ENCODE results near the gene IGSF6.
"Not testable (repeated sequence)": the region's sequence is repeated elsewhere in the genome, so short reads cannot be mapped to it uniquely, and the experiment has no call there.

Gene IGSF6

GRCh38 chr16:21652453-21652852 is at the start of gene IGSF6:
Gene IGSF6 (minus strand): TSS chr16:21652608. CDS start chr16:21652598, 10 bp downstream.
- DNase-seq = no peak

DNA sequence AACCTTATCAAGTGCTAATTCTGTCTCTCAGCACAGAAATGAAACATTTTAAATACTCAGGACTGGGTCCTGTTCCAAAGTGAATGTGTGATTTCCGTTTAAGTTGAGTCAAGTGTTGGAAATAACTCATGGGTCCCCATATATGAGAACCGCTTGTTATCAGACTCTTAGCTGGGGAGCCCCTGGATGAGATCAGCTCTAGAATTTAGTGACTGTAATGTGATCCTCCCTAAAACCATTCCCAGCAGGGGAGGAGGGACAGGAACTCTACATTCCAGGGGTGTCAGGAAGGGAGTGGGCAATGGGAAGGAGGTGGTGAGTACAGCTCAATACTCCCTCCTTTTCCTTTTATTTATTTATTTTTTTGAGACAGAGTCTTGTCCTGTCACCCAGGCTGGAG is 48.9 kb upstream of the IGSF6 start:
- no peak for DNase-seq

DNA sequence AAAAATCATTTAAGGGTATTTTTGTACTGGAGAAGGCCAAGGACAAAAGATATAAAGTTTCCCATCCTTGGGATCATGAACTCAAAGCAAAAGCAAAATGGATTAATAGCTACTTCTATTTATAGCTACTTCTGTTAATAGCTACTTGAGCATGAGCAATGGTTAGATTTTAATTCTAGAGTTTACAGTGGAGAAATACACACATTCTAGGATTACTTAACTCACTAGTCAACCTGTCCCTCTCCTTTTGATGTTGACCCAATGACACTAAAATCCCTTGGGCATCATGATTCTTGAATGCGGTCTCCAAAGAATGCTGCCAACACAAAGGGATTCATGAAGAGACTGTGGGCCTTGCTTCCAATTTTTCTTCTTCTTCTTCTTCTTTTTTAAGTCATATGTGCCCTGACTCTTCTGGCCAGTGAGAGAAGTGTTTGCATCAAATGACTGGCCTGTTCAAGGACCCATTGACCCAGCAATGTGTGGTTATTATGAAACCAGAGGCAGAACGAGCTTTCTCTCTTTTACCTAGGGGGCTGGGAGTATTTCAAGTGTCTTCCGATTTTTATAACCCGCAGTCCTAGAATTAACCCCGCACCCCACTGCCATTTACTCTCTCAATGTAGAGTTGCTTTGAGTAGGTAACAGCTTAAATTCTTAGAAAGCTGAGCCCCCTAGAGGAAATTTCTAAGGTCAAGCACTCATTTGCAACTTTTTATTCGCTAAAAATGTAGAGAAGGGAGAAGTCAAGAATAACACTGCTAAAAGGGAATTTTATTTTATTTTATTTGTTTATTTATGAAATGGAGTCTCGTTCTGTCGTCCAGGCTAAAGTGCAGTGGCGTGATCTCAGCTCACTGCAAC is 46.0 kb upstream of the IGSF6 start:
- DNase-seq = no peak

DNA sequence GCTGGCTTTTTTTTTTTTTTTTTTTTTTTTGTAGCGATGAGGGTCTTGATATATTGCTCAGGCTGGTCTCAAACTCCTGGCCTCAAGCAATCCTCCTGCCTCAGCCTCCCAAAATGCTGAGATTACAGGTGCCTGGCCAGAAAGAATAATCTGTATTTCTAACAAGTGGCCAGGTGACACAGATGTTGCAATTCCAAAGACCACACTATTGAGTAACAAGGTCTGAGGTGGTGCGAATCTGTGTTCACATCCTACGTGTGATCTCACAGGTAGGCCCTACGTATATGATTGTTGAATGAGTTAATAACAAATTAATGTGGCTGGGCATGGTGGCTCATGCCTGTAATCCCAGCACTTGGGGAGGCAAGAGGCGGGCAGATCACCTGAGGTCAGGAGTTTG is 44.6 kb upstream of the IGSF6 start:
- DNase-seq = no peak

GRCh38 chr16:21694609-21695008 is 42.2 kb upstream of the IGSF6 start:
- no peak for DNase-seq

DNA sequence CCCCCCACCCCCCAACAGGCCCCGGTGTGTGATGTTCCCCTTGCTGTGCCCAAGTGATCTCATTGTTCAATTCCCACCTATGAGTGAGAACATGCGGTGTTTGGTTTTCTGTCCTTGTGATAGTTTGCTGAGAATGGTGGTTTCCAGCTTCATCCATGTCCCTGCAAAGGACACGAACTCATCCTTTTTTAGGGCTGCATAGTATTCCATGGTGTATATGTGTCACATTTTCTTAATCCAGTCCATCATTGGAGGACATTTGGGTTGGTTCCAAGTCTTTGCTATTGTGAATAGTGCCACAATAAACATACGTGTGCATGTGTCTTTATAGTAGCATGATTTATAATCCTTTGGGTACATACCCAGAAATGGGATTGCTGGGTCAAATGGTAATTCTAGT is 38.6 kb upstream of the IGSF6 start:
- DNase-seq = not testable (repeated sequence)

GRCh38 chr16:21689107-21689506 is 36.7 kb upstream of the IGSF6 start:
- no peak for DNase-seq

- no peak for DNase-seq
Observed at GRCh38 chr16:21685034-21685455, 32.6 kb upstream of the IGSF6 start.

DNA sequence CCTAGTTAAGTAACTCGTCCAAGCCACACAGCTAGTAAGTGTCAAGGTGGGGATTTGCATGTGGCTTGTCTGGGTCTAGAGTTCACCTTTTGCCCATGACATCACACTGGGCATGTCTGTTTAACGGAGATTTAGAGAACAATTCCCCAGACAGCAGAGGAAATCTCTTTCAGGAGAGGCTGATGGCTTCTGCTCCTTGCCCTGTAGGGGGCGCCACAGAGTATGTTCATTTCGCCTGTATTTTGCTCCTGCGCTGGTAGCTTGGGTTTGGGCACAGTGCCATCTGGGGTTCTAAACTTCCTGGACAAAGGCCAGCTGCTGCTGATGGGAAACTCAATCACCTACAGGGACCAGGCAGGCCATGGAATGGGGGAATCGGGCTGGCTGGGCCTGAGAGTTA is 31.8 kb upstream of the IGSF6 start:
- DNase-seq = no peak

- DNase-seq = no peak
Observed at GRCh38 chr16:21683184-21683583, 30.8 kb upstream of the IGSF6 start.

GRCh38 chr16:21680714-21681113 is 28.3 kb upstream of the IGSF6 start:
- DNase-seq = not testable (repeated sequence)

GRCh38 chr16:21674456-21674855 is 22.0 kb upstream of the IGSF6 start:
- not testable (repeated sequence) for DNase-seq

DNA sequence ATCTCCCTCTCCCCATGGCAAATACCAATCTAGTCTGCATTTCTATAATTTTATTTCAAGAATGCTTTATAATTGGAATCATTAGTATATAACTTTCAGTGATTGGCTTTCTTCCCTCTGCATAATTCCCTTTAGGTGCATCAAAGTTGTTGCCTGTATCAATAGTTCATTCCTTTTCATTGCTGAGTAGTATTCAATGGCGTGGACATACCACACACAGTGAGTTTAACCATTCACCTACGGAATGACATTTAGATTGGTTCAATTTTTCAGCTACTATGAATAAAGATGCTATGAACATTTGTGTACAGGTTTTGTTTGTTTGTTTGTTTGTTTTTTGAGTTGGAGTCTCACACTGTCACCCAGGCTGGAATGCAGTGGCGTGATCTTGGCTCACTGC is 21.1 kb upstream of the IGSF6 start:
- DNase-seq = no peak

DNA sequence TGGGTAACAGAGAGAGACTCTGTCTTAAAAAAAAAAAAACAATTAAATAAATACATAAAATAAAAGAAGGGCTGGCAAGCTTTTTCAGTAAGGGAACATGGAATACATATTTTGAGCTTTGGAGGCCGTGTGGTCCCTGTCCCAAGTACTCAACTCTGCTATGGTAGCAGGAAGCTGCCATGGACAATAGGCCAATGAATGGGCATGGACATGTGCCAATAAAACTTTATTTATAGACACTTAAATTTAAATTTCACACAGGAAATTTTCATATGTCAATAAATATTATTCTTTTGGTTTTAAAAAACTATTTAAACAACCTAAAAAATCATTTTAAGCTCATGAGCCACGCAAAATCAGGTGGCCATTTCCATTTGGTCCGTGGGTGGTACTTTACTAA is 15.2 kb upstream of the IGSF6 start:
- DNase-seq = no peak

DNA sequence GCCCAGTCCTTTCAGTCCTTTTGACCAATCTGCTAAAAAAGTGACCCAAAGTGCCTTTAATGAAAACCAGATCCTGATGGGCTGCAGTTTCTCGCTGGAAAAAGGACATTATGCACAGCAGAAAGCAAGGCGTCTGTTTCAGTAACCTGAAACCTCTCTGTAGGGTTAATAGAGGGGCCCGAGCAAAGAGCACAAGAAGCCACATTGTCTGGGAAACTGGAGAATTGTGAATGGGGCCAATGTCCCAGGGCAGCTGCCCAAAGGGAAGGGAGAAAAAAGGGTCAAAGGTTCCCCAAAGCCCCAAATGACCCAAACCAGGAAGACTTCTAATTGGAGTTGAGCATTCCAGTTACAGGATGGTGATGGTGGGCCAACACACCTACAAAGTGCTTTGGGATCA is 14.4 kb upstream of the IGSF6 start:
- peak; percentile 6 for DNase-seq

DNA sequence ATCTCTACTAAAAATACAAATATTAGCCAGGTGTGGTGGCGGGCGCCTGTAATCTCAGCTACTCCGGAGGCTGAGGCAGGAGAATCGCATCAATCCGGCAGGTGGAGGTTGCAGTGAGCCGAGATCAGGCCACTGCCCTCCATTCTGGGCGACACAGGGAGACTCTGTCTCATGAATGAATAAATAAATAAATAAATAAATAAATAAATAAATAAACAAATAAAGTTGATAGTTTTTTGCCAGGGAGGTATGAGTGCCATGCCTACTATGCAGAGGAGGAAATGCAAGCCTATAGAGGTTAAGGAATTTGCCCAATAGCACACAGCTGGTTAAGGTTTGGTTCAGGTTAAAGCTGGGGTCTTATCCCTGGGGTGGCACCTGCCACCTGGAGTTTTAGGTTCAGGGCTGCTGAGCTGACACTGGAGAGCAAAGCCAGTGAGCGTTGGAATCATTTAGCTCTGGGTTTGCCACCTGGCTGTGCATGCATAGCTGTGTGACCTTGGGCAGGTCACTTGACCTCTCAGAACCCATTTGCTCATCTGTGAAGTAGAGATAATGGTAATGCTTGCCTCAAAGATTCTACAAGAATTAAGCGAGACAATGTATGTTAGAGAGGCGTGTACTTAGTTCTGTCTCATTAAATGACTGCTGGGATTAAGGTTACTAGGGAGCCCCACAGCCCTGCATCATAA is 12.5 kb upstream of the IGSF6 start:
- DNase-seq = no peak

DNA sequence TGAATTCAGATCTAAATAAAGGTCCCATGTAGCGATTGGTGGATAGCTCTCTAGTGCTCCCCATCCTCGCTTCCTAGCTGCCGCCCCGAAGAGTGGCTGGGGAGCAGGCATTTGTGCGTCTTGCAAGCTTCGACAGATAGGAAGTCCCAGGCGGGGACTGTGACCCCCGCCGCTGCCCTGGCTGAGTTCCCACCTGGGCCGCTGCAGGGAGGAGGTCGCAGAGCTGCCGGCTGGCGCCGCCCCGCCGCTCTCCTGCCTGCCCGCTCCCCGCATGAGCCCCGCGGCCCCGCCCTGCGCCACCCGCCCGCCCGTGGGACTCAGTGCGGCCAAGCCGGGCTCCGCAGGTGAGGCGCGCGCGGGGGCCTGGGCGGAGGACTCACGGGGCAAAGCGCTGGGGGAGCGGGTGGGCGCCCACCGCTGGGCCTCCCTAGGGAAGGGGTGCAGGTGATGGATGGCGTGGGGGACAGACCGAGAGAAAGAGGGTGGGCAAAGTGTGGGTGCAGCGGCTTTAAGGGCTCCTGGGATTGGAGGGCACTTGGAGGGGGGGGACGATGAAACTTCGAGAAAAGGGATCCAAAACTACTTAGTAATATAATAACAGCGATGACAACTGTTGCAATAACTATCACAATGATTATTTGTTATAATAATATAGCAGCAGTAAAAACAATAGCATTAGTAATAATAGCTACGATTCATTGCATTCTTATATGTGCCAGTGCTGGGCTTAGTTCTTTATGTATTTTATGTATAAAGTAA is 11.7 kb upstream of the IGSF6 start, which contains the start of gene OTOA:
Gene OTOA, plus strand, starts transcription at position 80 of the 759 bp plus-strand sequence. CDS start 14,547 bp downstream, outside the sequence.
- no peak for DNase-seq

- DNase-seq = no peak
Observed at GRCh38 chr16:21659124-21659523, 6.7 kb upstream of the IGSF6 start.

- no peak for DNase-seq
Observed at GRCh38 chr16:21656795-21657768, 4.7 kb upstream of the IGSF6 start.

DNA sequence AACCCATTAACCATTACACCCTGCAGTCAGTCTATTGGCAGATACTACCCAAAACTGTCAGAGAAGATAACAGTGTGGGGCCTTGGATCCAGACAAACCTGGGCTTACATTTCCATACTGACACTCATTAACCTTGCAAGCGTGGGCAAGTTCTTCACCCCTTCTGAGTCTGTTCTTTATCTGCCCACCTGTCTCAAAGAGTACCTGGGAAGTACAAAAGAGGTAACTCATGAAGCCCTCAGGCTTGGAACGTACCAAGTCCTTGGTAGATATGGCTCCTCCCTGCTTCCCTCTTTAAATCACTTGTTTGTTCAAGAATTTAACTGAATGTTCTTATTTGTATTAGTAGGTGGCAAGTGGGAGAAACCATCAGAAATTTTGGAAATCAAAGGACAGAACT is 2.5 kb upstream of the IGSF6 start:
- no peak for DNase-seq

DNA sequence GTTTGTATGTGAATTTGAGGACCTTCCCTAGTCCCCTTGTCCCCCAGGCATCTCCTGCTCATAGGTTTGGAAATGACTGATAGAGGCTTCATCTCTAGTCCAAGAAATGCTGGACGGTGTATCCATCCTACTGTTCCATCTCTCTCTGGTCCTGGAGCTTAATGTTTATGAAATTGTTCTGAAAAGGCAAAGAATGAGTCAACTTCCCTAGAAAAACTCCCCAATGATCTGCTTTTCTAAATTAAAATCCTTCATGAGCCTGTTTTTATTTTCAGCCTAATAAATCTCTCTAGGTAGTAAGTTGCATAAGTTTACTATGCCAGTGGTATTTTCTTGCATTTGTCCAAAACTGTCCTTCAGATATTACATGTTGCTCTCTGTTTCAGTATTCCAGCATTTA is 2.1 kb upstream of the IGSF6 start:
- no peak for DNase-seq

DNA sequence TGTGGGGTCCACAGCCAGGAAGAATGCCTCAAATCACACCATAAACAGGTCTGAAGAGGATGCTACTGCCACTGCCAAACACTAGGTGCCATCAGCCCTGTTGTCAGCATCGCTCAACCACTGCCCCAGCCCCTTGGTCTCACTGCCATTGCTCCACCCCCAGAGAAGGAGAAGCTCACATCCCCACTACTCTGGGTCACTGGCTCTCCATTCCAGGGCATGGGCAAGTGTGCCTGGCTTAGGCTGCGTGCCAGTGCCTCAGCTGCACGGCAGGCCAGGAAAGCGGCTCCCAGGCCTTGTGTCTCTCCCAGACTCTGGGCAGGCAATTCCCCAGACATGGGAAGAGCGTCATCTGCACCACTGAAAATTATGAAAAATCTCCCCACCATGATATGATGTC is 1.2 kb upstream of the IGSF6 start:
- DNase-seq = no peak

Data from NCI-H526 treated with DMSO at 0.1 percent for 48 hours (cell line).